Hippocampal formation (tissue), 2 donors: ENCODE data around the gene PPP1R7.
A peak's percentile ranks its signal among the peaks of the same experiment; 100 is the strongest.
"Not testable (repeated sequence)": the region's sequence is repeated elsewhere in the genome, so short reads cannot be mapped to it uniquely, and the experiment has no call there.

Experiments used
- DNase-seq, 2 donors: peaks; one replicate each; lab custom pipeline; 2025; lab: John Stamatoyannopoulos, UW

Gene PPP1R7, protein sequence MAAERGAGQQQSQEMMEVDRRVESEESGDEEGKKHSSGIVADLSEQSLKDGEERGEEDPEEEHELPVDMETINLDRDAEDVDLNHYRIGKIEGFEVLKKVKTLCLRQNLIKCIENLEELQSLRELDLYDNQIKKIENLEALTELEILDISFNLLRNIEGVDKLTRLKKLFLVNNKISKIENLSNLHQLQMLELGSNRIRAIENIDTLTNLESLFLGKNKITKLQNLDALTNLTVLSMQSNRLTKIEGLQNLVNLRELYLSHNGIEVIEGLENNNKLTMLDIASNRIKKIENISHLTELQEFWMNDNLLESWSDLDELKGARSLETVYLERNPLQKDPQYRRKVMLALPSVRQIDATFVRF

GRCh38 chr2:241149925-241150659, at the start of gene PPP1R7:
Gene PPP1R7, plus strand, starts transcription at chr2:241150467. Its CDS starts 29 bp downstream, at chr2:241150496.
- DNase-seq, result peak; percentile 91 to 92

GRCh38 chr2:241102239-241102803, 47.9 kb upstream of the PPP1R7 start, which contains the start of gene MTERF4:
Gene MTERF4, minus strand, starts transcription at chr2:241102287. Its CDS starts 14 bp downstream, at chr2:241102273.
- peak; percentile 68 to 78 for DNase-seq

GRCh38 chr2:241103176-241103595, 47.1 kb upstream of the PPP1R7 start:
- no peak for DNase-seq

GRCh38 chr2:241104611-241105010, 45.7 kb upstream of the PPP1R7 start:
- not testable (repeated sequence) for DNase-seq

DNA sequence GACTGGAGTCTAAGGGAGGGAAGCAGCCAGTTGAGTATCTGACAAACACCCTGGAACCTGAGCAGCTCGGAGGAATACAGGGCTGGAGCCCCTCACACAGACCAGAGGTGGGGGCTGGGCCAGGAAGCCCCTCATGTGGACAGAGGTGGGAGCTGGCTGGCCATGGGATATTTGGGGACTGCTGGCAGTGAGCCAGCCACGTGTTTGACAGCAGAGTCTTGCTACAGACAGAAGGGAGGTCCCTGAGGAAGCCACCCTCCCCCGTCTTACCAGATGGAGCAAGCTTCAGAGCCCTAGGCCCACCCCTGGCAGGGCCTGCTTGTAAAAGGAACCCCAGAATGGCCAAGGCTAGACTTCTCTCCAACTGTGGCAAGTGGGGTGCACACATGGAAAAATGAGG, 44.6 kb upstream of the PPP1R7 start:
- DNase-seq, result no peak

DNA sequence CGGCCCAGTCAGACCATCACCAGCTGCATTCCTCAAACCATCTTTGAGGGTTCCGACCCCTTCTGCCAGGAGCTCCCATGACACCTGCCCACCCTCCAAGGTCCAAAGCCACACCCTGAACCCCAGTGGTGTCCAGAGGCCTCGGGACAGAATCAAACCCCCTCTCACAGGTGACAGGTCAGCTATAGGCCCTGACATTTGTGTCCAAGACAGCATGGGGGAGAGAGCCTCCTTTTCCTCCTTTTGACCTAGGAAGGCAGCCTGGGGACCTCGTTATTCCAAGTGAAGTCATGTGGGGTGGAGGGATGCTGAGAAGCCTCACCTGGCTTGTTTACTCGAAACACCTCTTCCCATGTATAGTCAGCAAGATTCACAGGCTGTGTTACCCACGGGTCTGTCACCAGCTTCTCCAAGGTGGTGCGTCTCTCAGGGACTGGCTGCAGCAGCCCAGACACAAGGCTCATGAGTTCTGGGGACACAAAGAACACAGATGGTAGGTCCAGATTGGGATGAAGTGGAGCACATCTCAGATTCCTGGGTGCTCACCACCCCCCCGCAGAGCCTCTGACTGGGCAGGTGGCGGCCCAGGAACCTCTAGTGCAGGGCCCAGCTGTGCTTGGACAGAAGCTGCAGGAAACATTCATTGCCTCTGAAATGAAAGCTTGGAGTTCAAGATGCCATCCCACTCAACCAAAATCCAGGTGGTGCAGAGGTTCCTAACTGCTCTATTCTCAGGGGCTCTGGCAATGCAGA, 43.1 kb upstream of the PPP1R7 start:
- DNase-seq, result no peak

DNA sequence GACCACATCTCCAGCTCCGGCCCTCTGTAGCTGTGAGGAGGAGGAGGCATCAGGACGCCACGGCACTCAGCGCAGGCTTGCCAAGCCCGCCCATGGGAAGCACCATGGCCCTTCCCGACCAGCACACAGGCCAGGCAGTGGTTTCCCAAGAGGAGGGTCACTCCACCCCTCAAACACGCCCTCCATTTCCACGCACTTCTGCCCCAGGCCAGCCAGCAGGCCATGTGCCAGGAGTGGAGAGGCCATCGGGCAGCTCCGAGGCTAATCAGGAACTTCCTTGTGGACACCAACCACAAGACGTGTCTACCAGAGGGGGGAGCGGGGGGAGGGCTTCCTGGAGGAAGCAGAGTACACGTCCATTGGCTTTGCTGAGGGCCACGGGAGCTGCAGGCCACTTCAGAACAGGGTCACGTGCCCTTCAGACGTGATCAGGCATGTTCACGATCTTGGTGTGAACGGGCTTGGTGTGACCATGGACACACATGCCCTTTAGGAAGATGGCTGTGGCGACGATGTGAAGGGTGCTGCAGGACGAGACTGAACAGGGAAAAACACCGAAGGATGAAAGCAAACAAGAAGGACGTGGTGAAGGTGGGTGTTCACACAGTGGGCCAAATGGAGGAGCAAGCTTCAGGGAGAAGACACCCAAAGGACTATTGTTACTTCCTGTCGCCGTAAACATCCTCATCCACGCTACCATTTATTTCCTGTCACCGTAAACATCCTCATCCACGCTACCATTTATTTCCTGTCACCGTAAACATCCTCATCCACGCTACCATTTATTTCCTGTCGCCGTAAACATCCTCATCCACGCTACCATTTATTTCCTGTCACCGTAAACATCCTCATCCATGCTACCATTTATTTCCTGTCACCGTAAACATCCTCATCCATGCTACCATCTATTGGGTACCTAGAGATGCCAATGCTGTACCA, 41.7 kb upstream of the PPP1R7 start:
- DNase-seq, result no peak

DNA sequence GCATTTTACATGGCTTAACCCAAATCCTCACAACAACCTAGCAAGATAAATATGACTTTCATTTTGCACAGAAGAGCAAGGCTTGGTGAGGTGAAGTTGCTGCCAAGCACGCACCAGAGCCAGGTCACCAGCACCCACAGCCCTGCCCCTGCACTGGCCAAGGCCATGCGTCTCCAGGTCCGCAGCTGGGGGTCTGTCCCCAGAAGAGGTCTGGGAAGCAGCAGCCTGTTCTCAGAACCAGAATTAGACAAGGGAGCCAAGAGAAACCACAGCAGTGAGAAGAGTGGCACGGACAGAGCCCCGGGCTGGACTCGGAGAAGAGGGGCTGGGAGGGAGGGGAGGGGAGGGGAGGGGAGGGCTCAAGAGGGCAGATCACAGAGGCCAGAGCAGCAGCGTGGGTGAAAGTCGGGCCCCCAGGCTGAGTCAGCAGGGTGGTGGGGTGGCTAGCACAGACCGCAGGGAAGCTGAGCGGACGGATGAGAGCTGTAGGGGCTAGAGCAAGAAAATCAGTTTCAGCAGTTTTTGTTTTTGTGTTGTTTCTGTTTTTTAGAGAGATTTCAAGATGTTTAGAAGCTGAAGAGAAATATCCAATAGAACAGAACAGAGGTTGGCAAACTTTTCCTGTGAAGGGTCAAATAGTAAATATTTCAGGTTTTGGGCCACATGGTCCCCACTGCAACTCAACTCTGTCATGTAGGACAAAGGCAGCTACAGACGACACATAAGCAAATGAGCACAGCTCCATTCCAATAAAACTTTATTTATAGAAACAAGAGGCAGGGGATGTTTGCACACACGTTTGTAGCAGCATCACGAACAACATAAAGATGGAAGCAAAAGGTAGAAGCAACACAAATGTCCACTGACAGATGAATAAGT, 40.8 kb upstream of the PPP1R7 start:
- DNase-seq, result no peak

DNA sequence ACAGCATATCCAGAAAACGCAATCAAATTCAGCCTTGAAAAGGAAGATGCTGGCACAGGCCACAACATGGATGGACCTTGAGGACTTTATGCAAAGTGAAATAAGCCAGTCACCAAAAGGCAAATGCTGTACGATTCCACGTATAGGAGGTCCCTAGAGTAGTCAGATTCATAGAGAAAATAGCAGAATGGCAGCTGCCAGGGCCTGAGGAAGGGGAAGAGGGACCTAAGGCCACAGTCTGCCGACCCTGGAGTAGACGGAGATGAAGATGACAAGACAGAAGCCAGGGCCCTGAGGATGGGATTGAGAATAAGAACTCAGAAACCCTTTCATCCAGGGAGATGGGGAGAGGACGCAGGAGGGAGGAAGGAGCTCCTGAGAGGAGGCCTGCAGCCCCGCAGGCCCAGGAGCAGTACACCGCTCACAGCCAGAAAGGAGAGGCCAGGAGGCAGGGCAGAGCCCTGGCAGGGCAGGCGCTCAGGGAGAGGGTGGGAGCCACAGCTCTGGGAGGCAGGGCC, 40.1 kb upstream of the PPP1R7 start:
- no peak for DNase-seq

GRCh38 chr2:241110607-241111439, 39.4 kb upstream of the PPP1R7 start:
- no peak for DNase-seq

- no peak for DNase-seq
These were observed 38.8 kb upstream of the PPP1R7 start for GRCh38 chr2:241111440-241111805.

- DNase-seq, result no peak
These were observed 38.2 kb upstream of the PPP1R7 start for GRCh38 chr2:241112046-241112445.

GRCh38 chr2:241112592-241112991, 37.7 kb upstream of the PPP1R7 start:
- DNase-seq, result no peak

GRCh38 chr2:241114836-241115235, 35.4 kb upstream of the PPP1R7 start:
- no peak for DNase-seq

DNA sequence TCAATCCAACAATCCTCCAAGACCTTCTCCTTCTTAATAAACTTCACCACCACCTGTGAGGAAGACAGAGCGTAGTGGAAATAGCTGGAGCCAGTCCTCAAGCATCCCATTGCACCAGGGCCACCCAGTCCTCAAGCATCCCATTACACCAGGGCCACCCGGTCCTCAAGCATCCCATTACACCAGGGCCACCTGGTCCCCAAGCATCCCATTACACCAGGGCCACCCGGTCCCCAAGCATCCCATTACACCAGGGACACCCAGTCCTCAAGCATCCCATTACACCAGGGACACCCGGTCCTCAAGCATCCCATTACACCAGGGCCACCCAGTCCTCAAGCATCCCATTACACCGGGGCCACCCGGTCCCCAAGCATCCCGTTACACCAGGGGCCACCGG, 34.9 kb upstream of the PPP1R7 start:
- DNase-seq, result no peak

- no peak for DNase-seq
These were observed 33.4 kb upstream of the PPP1R7 start for GRCh38 chr2:241116606-241117560.

GRCh38 chr2:241118737-241119505, 31.3 kb upstream of the PPP1R7 start:
- DNase-seq, result no peak
